ENCODE results near the gene ZNF80.

DNA sequence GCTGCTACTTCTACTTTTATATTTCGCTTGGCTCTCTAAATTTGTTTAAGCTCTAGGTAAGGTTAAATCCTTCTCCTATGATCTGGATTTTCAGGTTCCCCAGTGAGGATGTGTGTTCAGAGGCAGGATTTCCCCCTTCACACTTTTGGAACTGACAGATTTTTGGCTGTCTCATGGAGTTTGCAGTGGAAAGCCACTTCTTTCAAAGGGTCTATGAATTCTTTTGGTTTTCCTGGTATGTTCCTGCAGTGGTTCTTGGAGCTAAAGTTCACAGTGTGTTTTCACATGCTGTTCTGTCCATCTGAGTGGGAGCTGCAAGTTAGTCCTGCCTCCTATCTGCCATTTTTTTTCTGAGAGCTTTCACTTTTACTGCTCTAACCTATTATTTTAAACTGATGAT, 34.9 kb upstream of the ZNF80 start:
- TF ChIP-seq CREM (IDR thresholded peaks at IDR 0.05): no peak
- TF ChIP-seq CREM (CRISPR knock-in tag; IDR thresholded peaks at IDR 0.05): no peak
- no peak for TF ChIP-seq FOXP1 (IDR thresholded peaks at IDR 0.05)
- no peak for TF ChIP-seq FOXP1 (CRISPR knock-in tag; IDR thresholded peaks at IDR 0.05)
- no peak for TF ChIP-seq SRF (IDR thresholded peaks at IDR 0.05; ENCODE audit: low read depth, low read length)
- TF ChIP-seq ZNF24 (IDR thresholded peaks at IDR 0.05): no peak
- no peak for TF ChIP-seq POLR2A (IDR thresholded peaks at IDR 0.05; ENCODE audit: insufficient read depth in 1 of 2, low read depth in 2 of 2, low read length in 2 of 2)
- TF ChIP-seq ARID5B (CRISPR knock-in tag; IDR thresholded peaks at IDR 0.05): no peak
- TF ChIP-seq RFX5 (IDR thresholded peaks at IDR 0.05; ENCODE audit: low read depth, low read length): no peak
- no peak for TF ChIP-seq CTCF (CRISPR knock-in tag; IDR thresholded peaks at IDR 0.05)
- TF ChIP-seq POLR2AphosphoS5 (IDR thresholded peaks at IDR 0.05; ENCODE audit: low read depth, low read length): no peak

Measured in HepG2 (cell line).